ENCODE results near the gene FHL2.

FHL2 gene

DNA sequence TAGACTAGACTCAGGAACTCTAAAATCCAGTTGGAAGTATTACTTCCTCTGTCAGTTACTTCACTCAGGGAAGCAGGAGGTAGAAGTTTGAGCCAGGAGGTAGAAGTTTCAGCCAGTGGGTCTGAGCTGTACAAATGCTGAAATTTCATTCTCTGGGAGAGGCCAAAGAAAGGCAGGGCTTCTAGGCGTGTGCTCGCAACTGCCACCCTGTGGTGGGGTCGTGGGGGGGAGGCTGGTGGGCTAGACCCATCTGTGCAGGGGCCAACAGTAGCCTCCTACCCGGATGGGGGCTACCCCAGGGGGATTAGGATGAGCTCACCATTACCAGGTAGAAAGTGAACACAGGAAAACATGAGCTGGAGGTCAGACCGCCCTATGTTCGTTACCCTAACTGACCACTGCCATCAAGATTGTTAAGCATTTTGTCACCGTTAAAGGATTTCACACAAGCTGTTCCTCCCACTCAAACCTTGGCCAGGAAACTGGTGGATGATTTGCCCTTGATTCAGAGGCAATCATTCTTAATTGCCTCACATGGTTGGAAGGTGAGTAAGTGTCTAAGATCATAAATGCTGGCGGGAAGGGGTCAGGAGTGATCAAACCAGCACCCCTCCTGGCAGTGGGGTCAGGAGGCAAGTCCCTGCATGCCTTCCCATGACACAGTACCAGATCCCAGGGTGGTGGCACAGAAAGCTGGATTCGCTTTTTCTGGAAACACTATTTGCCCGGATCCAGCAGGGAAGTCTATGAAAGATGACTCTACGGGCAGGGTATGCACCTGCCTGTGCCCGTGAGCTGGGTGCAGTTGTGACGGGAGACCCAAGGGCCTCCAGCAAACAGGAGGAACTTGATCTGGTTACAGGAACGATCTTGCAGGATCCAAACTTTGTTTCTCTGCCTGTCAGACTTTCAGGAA is 5.2 kb upstream of the FHL2 start:
- Histone ChIP-seq H3K4me3 (ENCODE audit: low read depth, low read length) (no peak overlapping the region), H3K4me1 (peaks cover 9% of the 10 kb centered on the region), H3K27me3 (no peaks in the 10 kb centered on the region), H3K9me3 (no peaks in the 10 kb centered on the region), H3K36me3 (no peaks in the 10 kb centered on the region)
- no peak for TF ChIP-seq CTCF (IDR thresholded peaks at IDR 0.05; ENCODE audit: low read depth, low read length)
- DNase-seq: no peak

- Histone ChIP-seq H3K4me3 (ENCODE audit: low read depth, low read length) (no peak overlapping the region), H3K9me3 (no peaks in the 10 kb centered on the region), H3K4me1 (peaks cover 9% of the 10 kb centered on the region), H3K27me3 (no peaks in the 10 kb centered on the region), H3K36me3 (no peaks in the 10 kb centered on the region)
- no peak for TF ChIP-seq CTCF (IDR thresholded peaks at IDR 0.05; ENCODE audit: low read depth, low read length)
- DNase-seq: no peak
These were observed 4.5 kb upstream of the FHL2 start for GRCh38 chr2:105403241-105403782.

GRCh38 chr2:105402809-105403208 is 4.0 kb upstream of the FHL2 start:
- Histone ChIP-seq H3K9me3 (no peaks in the 10 kb centered on the region), H3K36me3 (no peaks in the 10 kb centered on the region), H3K4me3 (ENCODE audit: low read depth, low read length) (no peak overlapping the region), H3K4me1 (peaks cover 9% of the 10 kb centered on the region), H3K27me3 (no peaks in the 10 kb centered on the region)
- DNase-seq: no peak
- TF ChIP-seq CTCF (IDR thresholded peaks at IDR 0.05; ENCODE audit: low read depth, low read length): no peak

DNA sequence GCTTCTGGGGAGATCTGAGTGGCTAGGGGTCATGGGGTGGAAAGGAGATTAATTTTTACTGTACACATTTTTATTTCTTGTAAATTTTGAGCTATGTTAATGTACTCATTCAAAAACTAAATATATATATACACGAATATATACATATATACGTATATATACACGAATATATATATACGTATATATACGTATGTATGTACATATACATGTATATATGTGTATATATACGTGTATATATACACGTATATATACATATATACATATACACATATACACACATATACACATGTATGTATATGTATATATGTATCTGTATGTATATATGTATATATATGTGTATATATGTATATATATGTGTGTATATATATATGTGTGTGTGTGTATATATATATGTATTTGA is 3.0 kb upstream of the FHL2 start:
- TF ChIP-seq CTCF (IDR thresholded peaks at IDR 0.05; ENCODE audit: low read depth, low read length): no peak
- no peaks in the 10 kb centered on the region for H3K27me3 ChIP-seq
- no peaks in the 10 kb centered on the region for H3K9me3 ChIP-seq
- no peak overlapping the region for H3K4me3 ChIP-seq (ENCODE audit: low read depth, low read length)
- no peaks in the 10 kb centered on the region for H3K36me3 ChIP-seq
- H3K4me1 ChIP-seq: peaks cover 11% of the 10 kb centered on the region
- no peak for DNase-seq

- no peak for DNase-seq
- TF ChIP-seq CTCF (IDR thresholded peaks at IDR 0.05; ENCODE audit: low read depth, low read length): no peak
- 0 out of 2 replicates have a peak, but pooled peaks cover 3% of the 10 kb centered on the region for H3K4me1 ChIP-seq
- no peaks in the 10 kb centered on the region for H3K9me3 ChIP-seq
- no peaks in the 10 kb centered on the region; the same call in 1 of the 2 replicates for H3K36me3 ChIP-seq
- no peak overlapping the region for H3K4me3 ChIP-seq (ENCODE audit: low read depth, low read length)
- H3K27me3 ChIP-seq: no peaks in the 10 kb centered on the region
These were observed 1.3 kb upstream of the FHL2 start for GRCh38 chr2:105400138-105400540.

All from BE2C (cell line).